AG20443 (cell line): ENCODE measurements around the gene MMUT.
"Not testable (repeated sequence)": the region's sequence is repeated elsewhere in the genome, so short reads cannot be mapped to it uniquely, and the experiment has no call there.

Source experiments
- DNase-seq: peaks from one replicate; pipeline ENCODE4 v3.0.0; 2012; ENCODE audit warnings: low spot score, mixed read lengths

Gene MMUT

DNA sequence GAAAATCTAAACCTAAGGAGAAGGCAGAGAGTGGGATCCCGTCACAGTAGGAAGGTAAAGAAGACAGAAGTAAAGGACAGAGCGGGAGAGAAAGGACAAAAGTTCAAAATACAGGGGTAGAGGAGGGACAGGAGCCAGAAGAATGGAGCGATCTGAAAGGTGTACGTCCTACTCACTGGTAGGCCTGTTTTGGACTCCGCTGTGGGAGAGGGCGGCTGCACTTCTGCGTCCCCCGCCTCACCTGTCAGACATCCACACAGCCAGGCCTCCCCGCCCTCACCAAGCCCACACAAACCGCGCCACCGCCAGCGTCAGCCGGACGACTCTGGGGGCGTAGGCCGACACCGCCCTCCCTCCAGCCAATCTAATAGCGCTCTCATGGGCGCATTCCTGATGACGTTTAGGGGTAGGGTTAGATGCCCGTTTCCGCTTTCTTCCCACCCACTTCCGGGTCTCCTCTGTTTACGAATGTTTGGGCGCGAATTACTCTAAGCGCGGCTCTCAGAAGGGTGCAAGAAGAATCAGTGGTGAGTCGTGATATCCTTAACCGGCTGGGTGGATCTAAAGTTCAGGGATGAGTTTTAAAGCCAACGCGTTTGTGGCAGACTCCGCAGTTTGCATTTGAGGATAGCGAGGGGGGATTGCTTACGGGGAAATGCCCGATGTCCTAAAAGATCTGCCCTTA is at the start of gene MMUT, which contains the start of gene CENPQ:
Gene MMUT (minus strand): TSS at position 327 of the 685 bp plus-strand sequence. CDS start 3,787 bp downstream, outside the sequence.
Gene CENPQ (plus strand): TSS at position 444 of the 685 bp plus-strand sequence. CDS start 6,807 bp downstream, outside the sequence.
- DNase-seq = peak; percentile 98

- DNase-seq = no peak
These were observed 46.3 kb upstream of the MMUT start for GRCh38 chr6:49509342-49509741.

GRCh38 chr6:49506569-49507111 is 43.6 kb upstream of the MMUT start:
- DNase-seq = no peak

GRCh38 chr6:49504666-49505065 is 41.6 kb upstream of the MMUT start:
- DNase-seq = no peak

GRCh38 chr6:49499623-49500022 is 36.6 kb upstream of the MMUT start, which contains the start of gene GLYATL3:
TSS of gene GLYATL3 (plus strand) at chr6:49499923. CDS start at chr6:49511991, 12,068 bp downstream.
- no peak for DNase-seq

GRCh38 chr6:49499126-49499525 is 36.1 kb upstream of the MMUT start:
- no peak for DNase-seq

DNA sequence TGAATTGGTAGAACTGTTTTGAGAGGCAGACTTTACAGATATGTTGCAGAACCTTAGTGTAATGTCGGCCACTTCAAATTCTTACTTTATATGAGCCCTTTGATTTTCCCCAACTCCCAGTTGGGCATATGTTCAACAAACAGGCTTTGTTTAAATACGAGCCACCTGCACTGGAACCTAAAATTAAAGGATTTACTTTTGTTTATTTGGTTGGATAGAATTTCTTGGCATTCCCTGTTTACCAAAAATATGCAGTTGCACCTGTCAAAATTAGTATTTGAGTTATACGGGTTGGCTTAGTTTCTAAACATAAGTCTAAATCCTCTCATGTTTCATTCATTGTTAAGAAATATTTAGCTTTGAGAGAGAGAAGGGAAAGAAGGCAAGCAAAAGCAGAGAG is 34.3 kb upstream of the MMUT start:
- DNase-seq = no peak

DNA sequence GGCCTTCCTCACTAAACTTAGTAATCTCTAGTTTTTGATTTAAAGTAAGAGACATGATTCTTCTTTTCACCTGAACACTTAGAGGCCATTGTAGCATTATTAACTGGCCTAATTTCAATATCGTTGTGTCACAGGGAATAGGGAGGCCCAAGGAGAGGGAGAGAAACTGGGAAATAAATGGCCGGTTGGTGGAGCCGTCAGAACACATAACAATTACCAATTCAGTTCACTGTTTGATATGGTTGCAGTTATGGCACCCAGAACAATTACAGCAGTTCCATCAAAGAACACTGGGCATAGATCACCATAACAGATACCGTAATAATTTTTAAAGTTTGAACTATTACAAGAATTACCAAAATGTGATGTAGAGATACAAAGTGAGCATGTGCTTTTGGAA is 27.6 kb upstream of the MMUT start:
- no peak for DNase-seq

- DNase-seq = not testable (repeated sequence)
These were observed 20.3 kb upstream of the MMUT start for GRCh38 chr6:49483380-49483779.

- DNase-seq = not testable (repeated sequence)
These were observed 18.8 kb upstream of the MMUT start for GRCh38 chr6:49481846-49482245.

- DNase-seq = no peak
These were observed 16.4 kb upstream of the MMUT start for GRCh38 chr6:49479308-49479970.

GRCh38 chr6:49476564-49476963 is 13.5 kb upstream of the MMUT start:
- DNase-seq = not testable (repeated sequence)

DNA sequence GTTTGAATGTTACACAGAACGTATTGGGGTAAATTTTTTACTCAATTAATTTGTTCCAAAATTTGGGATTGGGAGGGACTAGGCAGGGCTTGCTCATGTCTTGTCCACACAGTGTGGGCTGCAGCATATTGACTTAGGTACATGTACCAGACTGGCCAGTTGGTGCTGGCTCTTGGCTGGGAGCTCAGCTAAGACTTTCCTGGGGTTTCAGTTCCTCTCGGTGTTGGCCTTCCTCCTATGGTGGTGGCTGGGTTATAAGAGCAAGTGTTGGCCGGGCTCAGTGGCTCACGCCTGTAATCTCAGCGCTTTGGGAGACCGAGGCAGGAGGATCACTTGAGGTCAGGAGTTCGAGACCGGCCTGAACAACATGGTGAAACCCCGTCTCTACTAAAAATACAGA is 5.0 kb upstream of the MMUT start:
- DNase-seq = no peak

DNA sequence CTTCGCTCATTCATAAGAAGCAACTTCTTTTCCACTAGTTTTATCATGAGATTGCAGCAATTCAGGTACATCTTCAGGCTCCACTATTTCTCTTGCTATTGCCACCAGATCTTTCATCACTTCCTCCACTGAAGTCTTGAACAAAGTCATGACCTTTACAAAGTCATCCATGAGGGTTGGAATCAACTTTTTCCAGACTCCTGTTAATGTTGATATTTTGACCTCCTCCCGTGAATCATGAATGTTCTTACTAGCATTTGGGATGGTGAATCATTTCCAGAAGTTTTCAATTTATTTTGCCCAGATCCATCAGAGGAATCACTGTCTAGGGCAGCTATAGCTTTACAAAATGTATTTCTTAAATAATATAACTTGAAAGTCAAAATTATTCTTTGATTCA is 1.6 kb upstream of the MMUT start:
- no peak for DNase-seq

- DNase-seq = no peak
These were observed 537 bp upstream of the MMUT start for GRCh38 chr6:49463612-49463967.

GRCh38 chr6:49462599-49462926 is 490 bp downstream of the MMUT start:
- peak; percentile 7 for DNase-seq

DNA sequence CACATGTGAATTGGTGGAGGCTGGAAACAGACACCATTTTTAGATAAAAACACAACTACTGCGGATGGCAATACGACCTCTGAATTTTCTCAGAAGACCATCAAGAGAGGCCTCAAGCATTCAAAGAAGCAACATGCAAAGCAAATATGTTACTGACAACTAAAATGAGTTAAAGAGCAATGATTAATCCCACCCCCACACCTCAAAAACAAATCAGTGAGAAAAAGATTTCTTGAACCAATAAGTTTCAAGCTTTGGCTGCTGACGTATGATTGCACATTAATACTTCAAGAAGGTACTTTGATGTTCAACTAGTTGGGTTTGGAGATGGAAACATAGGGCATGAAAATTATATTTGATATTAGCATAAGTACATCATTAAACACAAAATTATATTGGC is 982 bp downstream of the MMUT start:
- DNase-seq = peak; percentile 9

GRCh38 chr6:49457771-49458170 is 5.3 kb downstream of the MMUT start:
- DNase-seq = no peak

- no peak for DNase-seq
These were observed 8.0 kb downstream of the MMUT start for GRCh38 chr6:49454787-49455709.

DNA sequence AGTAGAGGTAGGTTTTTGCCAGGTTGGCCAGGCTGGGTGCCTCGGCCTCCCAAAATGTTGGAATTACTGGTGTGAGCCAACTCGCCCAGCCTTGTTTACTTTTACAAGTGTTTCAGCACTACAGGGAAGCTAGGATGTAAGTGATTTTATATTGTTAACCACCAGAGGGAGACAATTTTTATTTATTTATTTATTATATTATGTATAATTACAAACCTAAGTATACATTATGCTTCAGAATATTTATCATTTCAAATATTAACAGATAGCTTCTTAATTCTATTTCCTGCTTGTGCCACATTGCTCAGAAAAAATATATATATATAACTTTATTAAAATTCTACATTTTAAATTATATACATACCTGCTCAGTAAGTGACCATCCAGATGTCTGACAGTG is 9.8 kb downstream of the MMUT start:
- DNase-seq = peak; percentile 12

GRCh38 chr6:49430866-49431265 is 32.2 kb downstream of the MMUT start:
- no peak for DNase-seq

- DNase-seq = peak; percentile 7
These were observed 32.9 kb downstream of the MMUT start for GRCh38 chr6:49430187-49430586.
